ENCODE data around the gene MAGI1.

DNA sequence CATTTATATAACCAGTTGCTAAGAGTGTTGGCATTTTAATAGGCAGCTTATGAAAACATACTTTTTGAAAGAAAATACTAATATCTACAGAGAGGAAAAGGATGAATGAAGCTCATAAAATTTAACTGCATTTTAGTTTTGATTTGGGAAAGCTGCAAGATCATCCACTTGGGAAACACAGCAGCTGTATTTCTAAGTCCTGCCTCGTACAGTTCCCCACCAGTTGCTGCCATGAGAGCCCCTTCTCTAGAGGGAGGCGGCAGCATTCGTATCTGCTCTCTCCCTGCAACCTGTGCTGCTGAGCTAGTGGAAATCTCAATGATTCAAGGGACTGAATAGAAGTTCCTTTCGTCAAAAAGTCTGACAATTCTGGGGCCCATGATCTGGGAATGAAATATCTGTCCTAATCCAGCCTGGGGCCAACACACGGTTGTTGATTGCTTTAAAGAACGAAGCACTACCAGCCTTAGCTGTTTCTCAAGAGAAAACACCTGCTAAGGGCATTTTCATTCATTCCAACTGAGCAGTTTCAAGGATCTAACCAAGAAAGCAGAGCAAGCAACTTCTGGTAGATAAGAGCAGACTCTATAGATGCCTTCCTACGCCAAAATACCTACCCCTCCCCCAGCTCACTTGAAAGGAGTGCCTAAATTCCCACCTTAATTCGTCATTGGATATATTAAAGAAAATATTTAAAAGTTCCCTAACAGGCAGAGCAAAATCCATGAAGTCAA, 223.7 kb downstream of the MAGI1 start:
- TF ChIP-seq EZH2phosphoT487 (conservative IDR thresholded peaks at IDR 0.05; ENCODE audit: low read length), result no peak
- TF ChIP-seq, protein P1, sequence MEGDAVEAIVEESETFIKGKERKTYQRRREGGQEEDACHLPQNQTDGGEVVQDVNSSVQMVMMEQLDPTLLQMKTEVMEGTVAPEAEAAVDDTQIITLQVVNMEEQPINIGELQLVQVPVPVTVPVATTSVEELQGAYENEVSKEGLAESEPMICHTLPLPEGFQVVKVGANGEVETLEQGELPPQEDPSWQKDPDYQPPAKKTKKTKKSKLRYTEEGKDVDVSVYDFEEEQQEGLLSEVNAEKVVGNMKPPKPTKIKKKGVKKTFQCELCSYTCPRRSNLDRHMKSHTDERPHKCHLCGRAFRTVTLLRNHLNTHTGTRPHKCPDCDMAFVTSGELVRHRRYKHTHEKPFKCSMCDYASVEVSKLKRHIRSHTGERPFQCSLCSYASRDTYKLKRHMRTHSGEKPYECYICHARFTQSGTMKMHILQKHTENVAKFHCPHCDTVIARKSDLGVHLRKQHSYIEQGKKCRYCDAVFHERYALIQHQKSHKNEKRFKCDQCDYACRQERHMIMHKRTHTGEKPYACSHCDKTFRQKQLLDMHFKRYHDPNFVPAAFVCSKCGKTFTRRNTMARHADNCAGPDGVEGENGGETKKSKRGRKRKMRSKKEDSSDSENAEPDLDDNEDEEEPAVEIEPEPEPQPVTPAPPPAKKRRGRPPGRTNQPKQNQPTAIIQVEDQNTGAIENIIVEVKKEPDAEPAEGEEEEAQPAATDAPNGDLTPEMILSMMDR (IDR thresholded peaks at IDR 0.05; ENCODE audit: insufficient read depth, low read length, poor library complexity, severe bottlenecking), result no peak
